H1 (cell line): ENCODE data around the gene PXDN. TPM values are rescaled to one million over a fixed set of nuclear protein-coding genes. Genes with fewer than 3 reads are reported as not detected.

ENCODE experiments used
- CTCF ChIA-PET: fragments of 300-600 bp; sonication (Branson Sonifier 250); formaldehyde crosslinking; loops from one replicate; lab custom pipeline; 2021; ENCODE audit not compliant: partially characterized antibody; lab: Charles Lee
- POLR2A ChIA-PET: fragments of 300-600 bp; sonication (Branson Sonifier 250); formaldehyde crosslinking; loops from one replicate; lab custom pipeline; 2021; ENCODE audit warnings: inconsistent platforms; ENCODE audit not compliant: partially characterized antibody; lab: Charles Lee
- DNase-seq, 2 experiments: peaks; one replicate each; pipeline versions ENCODE4 v3.0.0 to v3.0.0-alpha.2; 2010 to 2022; ENCODE audit warnings: low spot score in 2 of 2, low read depth in 1 of 2, mixed read lengths in 1 of 2
- FAIRE-seq: peaks from 2 replicates; lab custom pipeline; 2011; peaks lifted over from hg19 to GRCh38; lab: Jason Lieb, UNC
- H2AFZ ChIP-seq: 2 replicates; pipeline ENCODE4 v1.8.1; 2012; ENCODE audit warnings: low read length, inconsistent platforms
- H2AK5ac ChIP-seq: 2 replicates; pipeline ENCODE4 v1.6.1; 2013; ENCODE audit warnings: low read depth, low read length
- H2BK120ac ChIP-seq: replicated peaks from 2 replicates; pipeline ENCODE3; 2013; ENCODE audit warnings: low read depth, low read length, inconsistent platforms
- H2BK12ac ChIP-seq: 2 replicates; pipeline ENCODE4 v1.6.1; 2013; ENCODE audit warnings: low read depth, low read length
- H2BK15ac ChIP-seq: 2 replicates; pipeline ENCODE4 v1.6.1; 2013; ENCODE audit warnings: low read length
- H2BK20ac ChIP-seq: 2 replicates; pipeline ENCODE4 v1.6.1; 2013; ENCODE audit warnings: low read length
- H2BK5ac ChIP-seq: 2 replicates; pipeline ENCODE4 v1.6.1; 2013; ENCODE audit warnings: low read depth, low read length
- H3K14ac ChIP-seq: 2 replicates; pipeline ENCODE4 v1.6.1; 2013; ENCODE audit warnings: inconsistent platforms; ENCODE audit not compliant: insufficient read length
- H3K18ac ChIP-seq: 2 replicates; pipeline ENCODE4 v1.6.1; 2013; ENCODE audit warnings: low read length; ENCODE audit errors: extremely low read depth
- H3K23ac ChIP-seq: 2 replicates; pipeline ENCODE4 v1.6.1; 2013; ENCODE audit warnings: inconsistent platforms; ENCODE audit not compliant: insufficient read length
- H3K23me2 ChIP-seq: 2 replicates; pipeline ENCODE4 v1.6.1; 2013; ENCODE audit warnings: low read depth, low read length
- H3K27ac ChIP-seq: 2 replicates; pipeline ENCODE4 v1.6.1; 2011; ENCODE audit warnings: low read depth, low read length, inconsistent platforms
- H3K27me3 ChIP-seq, 4 experiments: replicated peaks in 1 of 4; 1 replicate in 1 of 4; 2 replicates in 3 of 4; pipeline versions ENCODE4 v1.6.1 to v1.8.1; 2011 to 2013; ENCODE audit warnings: low read length in 3 of 4, mild to moderate bottlenecking in 3 of 4, inconsistent platforms in 2 of 4, mixed read lengths in 2 of 4, moderate library complexity in 1 of 4; ENCODE audit not compliant: control insufficient read depth in 3 of 4, insufficient read depth in 3 of 4; ENCODE audit errors: extremely low read depth in 1 of 4
- H3K36me3 ChIP-seq, 4 experiments: 2 replicates each; pipeline versions ENCODE4 v1.6.1 to v1.8.1; 2011 to 2013; ENCODE audit warnings: mild to moderate bottlenecking in 4 of 4, low read length in 3 of 4, moderate library complexity in 2 of 4, control low read depth in 1 of 4, inconsistent platforms in 1 of 4; ENCODE audit not compliant: insufficient read depth in 4 of 4, control insufficient read depth in 2 of 4
- H3K4ac ChIP-seq: replicated peaks from 2 replicates; pipeline ENCODE3; 2013; ENCODE audit warnings: low read length, low read depth, mixed read lengths, inconsistent platforms; ENCODE audit not compliant: insufficient read length
- H3K4me1 ChIP-seq, 4 experiments: replicated peaks in 1 of 4; 1 replicate in 1 of 4; 2 replicates in 3 of 4; pipeline versions ENCODE4 v1.6.1 to v1.8.1; 2011 to 2013; ENCODE audit warnings: low read length in 3 of 4, inconsistent platforms in 2 of 4, mixed read lengths in 1 of 4; ENCODE audit not compliant: insufficient read depth in 4 of 4, control insufficient read depth in 3 of 4
- H3K4me2 ChIP-seq, 2 experiments: 2 replicates each; pipeline versions ENCODE4 v1.6.1 to v1.8.1; 2011 to 2013; ENCODE audit warnings: low read depth in 2 of 2, low read length in 2 of 2, control low read depth in 1 of 2, inconsistent platforms in 1 of 2, mild to moderate bottlenecking in 1 of 2; ENCODE audit not compliant: insufficient read depth in 1 of 2
- H3K4me3 ChIP-seq, 4 experiments: fragments of 200-600, 300-600 bp in 1 of 4; sonication (generic), shearing (Covaris generic), sonication (Bioruptor Twin) in 1 of 4; 2 replicates each; pipeline versions ENCODE4 v1.5.1 to v1.8.1; 2011 to 2016; ENCODE audit warnings: low read length in 4 of 4, low read depth in 3 of 4, control low read depth in 2 of 4, inconsistent platforms in 2 of 4, mild to moderate bottlenecking in 2 of 4, mixed read lengths in 1 of 4, moderate library complexity in 1 of 4; ENCODE audit not compliant: insufficient read depth in 2 of 4; ENCODE audit errors: extremely low read depth in 1 of 4
- H3K56ac ChIP-seq: replicated peaks from 2 replicates; pipeline ENCODE3; 2013; ENCODE audit warnings: low read depth, mild to moderate bottlenecking, mixed read lengths, low read length, inconsistent platforms; ENCODE audit not compliant: insufficient read length
- H3K79me1 ChIP-seq: 2 replicates; pipeline ENCODE4 v1.6.1; 2013; ENCODE audit warnings: low read depth, low read length, control low read depth
- H3K79me2 ChIP-seq, 2 experiments: 2 replicates each; pipeline versions ENCODE4 v1.6.1 to v1.8.1; 2012 to 2013; ENCODE audit warnings: low read length in 2 of 2, mild to moderate bottlenecking in 2 of 2, inconsistent platforms in 1 of 2; ENCODE audit not compliant: insufficient read depth in 2 of 2, control insufficient read depth in 1 of 2
- H3K9ac ChIP-seq, 4 experiments: replicated peaks in 1 of 4; 1 replicate in 1 of 4; 2 replicates in 3 of 4; pipeline versions ENCODE4 v1.6.1 to v1.8.1; 2011 to 2013; ENCODE audit warnings: low read depth in 3 of 4, low read length in 3 of 4, control low read depth in 2 of 4, mild to moderate bottlenecking in 2 of 4, moderate library complexity in 2 of 4, inconsistent platforms in 1 of 4; ENCODE audit errors: extremely low read depth in 1 of 4
- H3K9me3 ChIP-seq, 2 experiments: 2 replicates each; pipeline versions ENCODE4 v1.6.1 to v1.8.1; 2012 to 2013; ENCODE audit warnings: mild to moderate bottlenecking in 2 of 2, moderate library complexity in 2 of 2, control low read depth in 1 of 2, inconsistent platforms in 1 of 2, low read depth in 1 of 2, low read length in 1 of 2, mixed read lengths in 1 of 2; ENCODE audit not compliant: insufficient read depth in 2 of 2
- H4K20me1 ChIP-seq, 2 experiments: replicated peaks in 1 of 2; 2 replicates each; pipeline versions ENCODE3 to v1.8.1; 2011 to 2013; ENCODE audit warnings: inconsistent platforms in 2 of 2, low read length in 2 of 2, mild to moderate bottlenecking in 1 of 2; ENCODE audit not compliant: insufficient read depth in 2 of 2, control insufficient read depth in 1 of 2
- H4K5ac ChIP-seq: 2 replicates; pipeline ENCODE4 v1.6.1; 2013; ENCODE audit warnings: low read length, low read depth, mixed read lengths, inconsistent platforms; ENCODE audit not compliant: insufficient read length
- H4K8ac ChIP-seq: 2 replicates; pipeline ENCODE4 v1.8.0; 2013; ENCODE audit warnings: mild to moderate bottlenecking, moderate library complexity, low read length, inconsistent platforms; ENCODE audit not compliant: insufficient read depth; ENCODE audit errors: extremely low read depth
- H4K91ac ChIP-seq: replicated peaks from 2 replicates; pipeline ENCODE3; 2013; ENCODE audit warnings: low read length, mixed read lengths, inconsistent platforms; ENCODE audit not compliant: insufficient read length
- BACH1 ChIP-seq: IDR thresholded peaks from 2 replicates; pipeline ENCODE4 v1.6.1; 2012; ENCODE audit warnings: low read length, improper control_type of control experiment
- E2F6 ChIP-seq: IDR thresholded peaks from 2 replicates; pipeline ENCODE4 v1.6.1; 2012; ENCODE audit warnings: inconsistent platforms
- KDM4A ChIP-seq: IDR thresholded peaks from one replicate; pipeline ENCODE4 v1.7.1; 2012; ENCODE audit warnings: low read depth, mild to moderate bottlenecking, moderate library complexity, low read length, inconsistent platforms; ENCODE audit not compliant: severe bottlenecking
- KDM5A ChIP-seq: fragments of 200-600 bp; IDR thresholded peaks from 2 replicates; pipeline ENCODE4 v1.7.1; 2012; ENCODE audit warnings: mild to moderate bottlenecking, low read length, inconsistent platforms, mixed read lengths
- NANOG ChIP-seq: IDR thresholded peaks from 2 replicates; pipeline ENCODE4 v1.6.1; 2011; ENCODE audit warnings: low read length, low read depth, mild to moderate bottlenecking, inconsistent platforms; ENCODE audit not compliant: insufficient read depth, poor library complexity, severe bottlenecking
- PHF8 ChIP-seq: fragments of 200-600 bp; sonication (generic); conservative IDR thresholded peaks from 2 replicates; pipeline ENCODE4 v1.7.1; 2012; ENCODE audit warnings: low read depth, mild to moderate bottlenecking, inconsistent platforms, low read length, moderate library complexity
- RFX5 ChIP-seq: IDR thresholded peaks from 2 replicates; pipeline ENCODE4 v1.6.1; 2011; ENCODE audit warnings: low read depth, low read length, improper control_type of control experiment, borderline replicate concordance
- RNF2 ChIP-seq: fragments of 200-900, 300-1000 bp; sonication (generic); IDR thresholded peaks from 2 replicates; pipeline ENCODE4 v1.7.1; 2016; ENCODE audit warnings: borderline replicate concordance, low read depth, mild to moderate bottlenecking, antibody characterized with exemption, low read length; ENCODE audit not compliant: poor library complexity, severe bottlenecking; ENCODE audit errors: missing control alignments
- SIN3A ChIP-seq, 2 experiments: IDR thresholded peaks in 1 of 2; conservative IDR thresholded peaks in 1 of 2; 2 replicates each; pipeline ENCODE4 v1.6.1; 2011 to 2012; ENCODE audit warnings: low read length in 2 of 2, improper control_type of control experiment in 1 of 2, low read depth in 1 of 2, mild to moderate bottlenecking in 1 of 2
- TBP ChIP-seq: IDR thresholded peaks from 2 replicates; pipeline ENCODE4 v1.6.1; 2011; ENCODE audit warnings: low read depth, low read length, improper control_type of control experiment
- WGBS, 2 experiments: shearing (Covaris generic) in 1 of 2; methylation state at CpG; one replicate each; pipeline versions ENCODE4 v1.1.6 to v1.1.7; 2013 to 2015; ENCODE audit warnings: low lambda C conversion rate in 2 of 2, mixed read lengths in 2 of 2, inconsistent platforms in 1 of 2, low coverage in 1 of 2, missing lambda C conversion rate in 1 of 2; ENCODE audit not compliant: insufficient replicate concordance in 2 of 2, insufficient coverage in 1 of 2, insufficient read length in 1 of 2; ENCODE audit errors: extremely low coverage in 1 of 2, missing lambda C conversion rate in 1 of 2; 5-methylcytosine and 5-hydroxymethylcytosine counted together
- polyA plus RNA-seq, 7 experiments: library from polyadenylated mRNA; depleted of rRNA in 3 of 7; stranded (reverse) in 5 of 7; unstranded in 2 of 7; fragments of >200 nt in 5 of 7; fragments of 200-250 nt in 2 of 7; gene quantifications; 1 replicate in 5 of 7; 2 replicates in 1 of 7; 4 replicates in 1 of 7; pipeline versions ENCODE4 v1.2.1 to v1.2.3, GENCODE V29; 2011 to 2013; ENCODE audit warnings: missing spikeins in 2 of 7, mixed read lengths in 2 of 7
- total RNA-seq: library from RNA; stranded (reverse); fragmentation: NEBNext Ultra II Directional; extraction: Animal tissue kit (Norgen Biotek cat#: 25700); gene quantifications from 2 replicates; pipeline ENCODE4 v1.2.1, GENCODE V29; 2021
- TF ChIP-seq, protein P1 (sequence below): IDR thresholded peaks from 2 replicates; pipeline ENCODE4 v1.6.1; 2012; ENCODE audit warnings: inconsistent platforms

PXDN gene
- total and polyA plus RNA-seq, 2 of the 8 experiments (the other 6 are each of a cell fraction or from before 2014, with no cell fraction given), result 104 to 141 TPM

GRCh38 chr2:1752751-1753150, 8.4 kb upstream of the PXDN start:
- no peak for FAIRE-seq
- H3K4me3 ChIP-seq, result no peak overlapping the region
- no peak overlapping the region for H3K18ac ChIP-seq
- H3K36me3 ChIP-seq, result no peaks in the 10 kb centered on the region
- H2BK12ac ChIP-seq, result no peak overlapping the region
- H3K56ac ChIP-seq, result no peak overlapping the region
- peaks cover 1% of the 10 kb centered on the region; the same call in 1 of the 2 replicates for H3K23me2 ChIP-seq
- no peak overlapping the region for H2BK15ac ChIP-seq
- H2BK5ac ChIP-seq, result no peak overlapping the region
- no peak for DNase-seq
- CTCF ChIA-PET, result interaction anchor here (1.0 to 11.6 kb wide), 5 partner anchors 10 to 74 kb away, joined by 3 to 133 read pairs (median 4); no protein-coding TSS in a partner anchor
- no peaks in the 10 kb centered on the region for H3K79me1 ChIP-seq
- no peak overlapping the region for H2AFZ ChIP-seq
- H3K9ac ChIP-seq, result no peak overlapping the region
- H3K27me3 ChIP-seq, result peaks cover 0 to 12% (median 0%) of the 10 kb centered on the region in 4 experiments; a peak in 2 of 7 replicates
- WGBS, 2 experiments, result 95% methylated on average over 6 of the region's 6 CpGs; no CpG with 5 or more reads in 1 of the 2 experiments
- POLR2A ChIA-PET, result interaction anchor here (0.6 to 1.5 kb wide), 3 partner anchors 17 to 133 kb away, joined by 4 to 5 read pairs (median 4); no protein-coding TSS in a partner anchor
- H2BK20ac ChIP-seq, result no peak overlapping the region
- H3K9me3 ChIP-seq, result peaks cover 15 to 19% of the 10 kb centered on the region in 2 experiments
- H4K91ac ChIP-seq, result no peak overlapping the region
- no peak overlapping the region for H4K5ac ChIP-seq
- H3K79me2 ChIP-seq, result no peaks in the 10 kb centered on the region
- no peak overlapping the region for H3K4me2 ChIP-seq
- H4K20me1 ChIP-seq, result no peaks in the 10 kb centered on the region
- H3K27ac ChIP-seq, result no peak overlapping the region
- H2BK120ac ChIP-seq, result no peak overlapping the region
- H3K23ac ChIP-seq, result no peak overlapping the region
- no peak overlapping the region for H3K4ac ChIP-seq
- no peak overlapping the region for H2AK5ac ChIP-seq
- no peak overlapping the region for H4K8ac ChIP-seq
- no peak overlapping the region for H3K14ac ChIP-seq
- peaks cover 0 to 3% (median 0%) of the 10 kb centered on the region in 4 experiments; a peak in 1 of 7 replicates for H3K4me1 ChIP-seq
- TF ChIP-seq RNF2 (no peak), BACH1 (no peak), RFX5 (no peak), KDM4A (no peak), NANOG (no peak), SIN3A (conservative IDR thresholded peaks at IDR 0.05 in 1 of 2, IDR thresholded peaks at IDR 0.05 in 1 of 2; ENCODE audit: low read depth in 1 of 2, low read length in 2 of 2) (no peak), PHF8 (no peak), E2F6 (no peak), KDM5A (no peak), TBP (no peak)
- TF ChIP-seq, protein P1, sequence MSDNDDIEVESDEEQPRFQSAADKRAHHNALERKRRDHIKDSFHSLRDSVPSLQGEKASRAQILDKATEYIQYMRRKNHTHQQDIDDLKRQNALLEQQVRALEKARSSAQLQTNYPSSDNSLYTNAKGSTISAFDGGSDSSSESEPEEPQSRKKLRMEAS, result no peak
